ENCODE results near the gene EYA2.

DNA sequence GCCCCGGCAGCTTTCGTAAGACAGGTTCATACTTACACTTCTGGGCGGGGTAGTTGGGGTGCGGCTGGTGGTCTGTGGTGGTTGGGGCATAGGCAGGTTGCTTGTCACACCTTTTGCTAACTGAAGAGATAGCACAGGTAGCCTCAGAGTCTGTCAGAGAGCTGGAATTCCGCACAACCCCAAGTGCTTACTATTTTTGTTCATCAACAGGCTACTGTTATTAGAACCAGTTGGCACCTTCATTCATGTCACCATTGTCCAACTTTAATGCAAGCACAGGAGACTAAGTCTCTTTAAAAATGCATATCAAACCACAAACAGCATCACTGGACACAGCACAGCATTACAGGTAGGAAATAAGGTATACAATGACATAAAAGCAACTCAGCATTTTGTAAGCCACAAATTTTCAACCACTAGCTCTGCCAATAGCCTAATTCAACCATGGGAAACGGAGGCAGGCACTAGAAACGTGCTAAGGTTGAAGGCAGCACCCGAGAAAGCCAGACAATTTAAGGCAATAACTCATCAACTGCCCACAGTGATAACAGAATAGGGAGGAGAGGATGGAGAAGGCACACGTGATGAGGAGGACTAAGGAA is 318.1 kb downstream of the EYA2 start:
- TF ChIP-seq, protein P1, sequence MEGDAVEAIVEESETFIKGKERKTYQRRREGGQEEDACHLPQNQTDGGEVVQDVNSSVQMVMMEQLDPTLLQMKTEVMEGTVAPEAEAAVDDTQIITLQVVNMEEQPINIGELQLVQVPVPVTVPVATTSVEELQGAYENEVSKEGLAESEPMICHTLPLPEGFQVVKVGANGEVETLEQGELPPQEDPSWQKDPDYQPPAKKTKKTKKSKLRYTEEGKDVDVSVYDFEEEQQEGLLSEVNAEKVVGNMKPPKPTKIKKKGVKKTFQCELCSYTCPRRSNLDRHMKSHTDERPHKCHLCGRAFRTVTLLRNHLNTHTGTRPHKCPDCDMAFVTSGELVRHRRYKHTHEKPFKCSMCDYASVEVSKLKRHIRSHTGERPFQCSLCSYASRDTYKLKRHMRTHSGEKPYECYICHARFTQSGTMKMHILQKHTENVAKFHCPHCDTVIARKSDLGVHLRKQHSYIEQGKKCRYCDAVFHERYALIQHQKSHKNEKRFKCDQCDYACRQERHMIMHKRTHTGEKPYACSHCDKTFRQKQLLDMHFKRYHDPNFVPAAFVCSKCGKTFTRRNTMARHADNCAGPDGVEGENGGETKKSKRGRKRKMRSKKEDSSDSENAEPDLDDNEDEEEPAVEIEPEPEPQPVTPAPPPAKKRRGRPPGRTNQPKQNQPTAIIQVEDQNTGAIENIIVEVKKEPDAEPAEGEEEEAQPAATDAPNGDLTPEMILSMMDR (IDR thresholded peaks at IDR 0.05 in 4 of 5, conservative IDR thresholded peaks at IDR 0.05 in 1 of 5), result no peak
- no peak for TF ChIP-seq POLR2A (IDR thresholded peaks at IDR 0.05)
